ENCODE results near the gene IRGQ.
"Not testable (repeated sequence)": the region's sequence is repeated elsewhere in the genome, so short reads cannot be mapped to it uniquely, and the experiment has no call there.

IRGQ gene

DNA sequence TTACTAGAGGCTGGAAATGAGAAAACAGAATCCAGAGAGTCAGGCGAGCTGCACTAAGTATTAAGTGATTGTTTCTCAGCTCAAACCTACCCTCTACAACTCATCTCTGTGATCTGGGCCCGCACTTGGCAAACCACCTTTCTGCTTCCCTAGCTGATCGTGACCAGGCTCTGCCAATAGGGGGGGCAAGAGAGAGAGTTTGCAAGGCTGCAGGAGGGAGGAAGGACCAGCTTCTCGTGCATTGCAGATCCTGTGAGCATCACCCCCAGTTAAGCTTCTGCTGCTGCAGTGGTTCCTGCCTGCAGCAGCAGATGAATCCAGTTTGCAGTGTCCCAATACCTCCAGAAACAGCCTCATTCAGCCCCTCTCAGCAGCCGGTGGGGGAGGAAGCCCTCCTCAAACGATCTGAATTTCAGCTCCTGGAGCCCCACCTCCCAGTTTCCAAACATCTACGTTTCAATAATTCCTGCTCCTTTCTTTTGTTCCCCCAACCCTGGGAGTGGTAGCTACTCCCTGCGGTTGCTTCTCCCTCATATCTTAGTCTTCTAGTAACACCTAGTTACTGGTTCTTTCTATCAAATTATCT is 40.7 kb downstream of the IRGQ start:
- Mint-ChIP-seq H3K9me3 (no peaks in the 10 kb centered on the region), H3K36me3 (ENCODE audit: low read depth) (peaks cover 75% of the 10 kb centered on the region), H3K4me1 (ENCODE audit: low read depth) (peaks cover 21% of the 10 kb centered on the region), H3K4me3 (no peak overlapping the region), H3K27ac (peak overlapping the region; percentile 13), H3K27me3 (no peaks in the 10 kb centered on the region)
- DNase-seq = peak; percentile 85

DNA sequence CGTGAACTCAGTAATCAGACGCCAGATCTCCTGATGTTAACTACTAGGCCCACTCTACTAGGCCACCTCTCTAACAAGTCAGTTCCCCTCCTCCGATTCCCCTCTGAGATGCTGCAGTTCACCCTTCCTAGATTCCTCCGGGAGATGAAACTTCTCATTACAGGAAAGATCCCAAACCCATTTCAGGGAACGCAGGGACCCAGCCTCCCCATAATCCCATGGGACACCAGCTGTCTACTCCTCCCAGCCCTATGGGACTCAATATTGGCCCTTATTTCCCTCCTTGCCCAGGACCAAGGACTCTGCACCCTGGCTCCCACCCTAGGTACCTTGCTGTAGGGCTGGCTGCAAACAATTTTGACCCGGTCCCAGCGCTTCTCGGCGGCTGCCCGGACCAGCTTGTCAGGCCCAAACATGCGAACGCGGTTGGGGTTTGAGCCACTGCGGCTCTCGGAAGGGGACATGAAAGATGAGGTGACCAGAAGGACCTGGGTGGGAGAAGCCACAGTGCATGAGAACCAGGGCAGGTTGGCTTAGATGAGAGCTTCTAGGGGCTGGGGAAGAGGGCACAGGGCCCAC is 41.5 kb downstream of the IRGQ start:
- Mint-ChIP-seq H3K27ac (peak overlapping the region; percentile 73), H3K9me3 (no peaks in the 10 kb centered on the region), H3K36me3 (ENCODE audit: low read depth) (peaks cover 77% of the 10 kb centered on the region), H3K4me3 (no peak overlapping the region), H3K4me1 (ENCODE audit: low read depth) (peaks cover 20% of the 10 kb centered on the region), H3K27me3 (no peaks in the 10 kb centered on the region)
- no peak for DNase-seq

DNA sequence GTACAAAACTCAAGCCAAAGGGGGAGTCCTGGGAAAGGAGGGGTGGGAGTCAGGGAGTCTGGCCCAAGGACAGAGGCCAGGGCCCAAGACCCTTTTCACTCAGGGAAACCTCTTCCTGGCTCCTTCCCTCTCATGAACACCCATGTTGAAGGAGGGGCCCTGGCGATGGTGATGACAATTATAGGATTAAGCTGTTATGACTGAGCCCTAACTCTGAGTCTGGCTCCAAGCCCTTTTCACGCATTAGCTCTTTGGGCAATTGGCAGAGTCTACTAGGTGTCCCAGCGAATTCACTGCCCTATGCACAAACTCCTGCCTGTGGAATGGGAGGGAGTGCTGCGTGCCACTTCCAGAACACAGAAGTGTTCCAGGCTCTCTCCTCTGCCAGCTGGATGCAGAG is 42.3 kb downstream of the IRGQ start:
- peaks cover 20% of the 10 kb centered on the region for H3K4me1 Mint-ChIP-seq (ENCODE audit: low read depth)
- DNase-seq = no peak
- peak overlapping the region; percentile 73 for H3K27ac Mint-ChIP-seq
- H3K36me3 Mint-ChIP-seq (ENCODE audit: low read depth) = peaks cover 81% of the 10 kb centered on the region
- no peaks in the 10 kb centered on the region for H3K9me3 Mint-ChIP-seq
- H3K27me3 Mint-ChIP-seq = no peaks in the 10 kb centered on the region
- H3K4me3 Mint-ChIP-seq = no peak overlapping the region

DNA sequence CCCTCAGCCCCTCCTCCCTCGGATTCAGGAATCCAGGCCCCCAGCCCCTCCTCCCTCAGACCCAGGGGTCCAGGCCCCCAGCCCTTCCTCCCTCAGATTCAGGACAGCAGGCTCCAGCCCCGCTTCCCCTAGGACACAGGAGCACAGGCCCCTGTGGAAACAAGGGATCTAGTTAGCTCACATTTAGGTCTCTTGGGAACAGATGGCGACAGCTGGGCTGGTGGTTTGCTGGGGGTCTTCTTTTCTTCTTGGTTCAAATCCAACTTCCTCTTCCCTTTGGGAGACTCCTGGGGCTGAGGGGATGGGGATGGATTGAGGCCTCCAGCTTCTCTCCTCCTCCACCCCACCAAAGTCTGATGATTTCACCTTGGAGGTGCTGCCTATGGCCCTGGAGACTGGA is 43.3 kb downstream of the IRGQ start:
- Mint-ChIP-seq H3K27ac (peak overlapping the region; percentile 63), H3K27me3 (no peaks in the 10 kb centered on the region), H3K9me3 (no peaks in the 10 kb centered on the region), H3K4me1 (ENCODE audit: low read depth) (peaks cover 15% of the 10 kb centered on the region), H3K4me3 (no peak overlapping the region), H3K36me3 (ENCODE audit: low read depth) (peaks cover 77% of the 10 kb centered on the region)
- no peak for DNase-seq

DNA sequence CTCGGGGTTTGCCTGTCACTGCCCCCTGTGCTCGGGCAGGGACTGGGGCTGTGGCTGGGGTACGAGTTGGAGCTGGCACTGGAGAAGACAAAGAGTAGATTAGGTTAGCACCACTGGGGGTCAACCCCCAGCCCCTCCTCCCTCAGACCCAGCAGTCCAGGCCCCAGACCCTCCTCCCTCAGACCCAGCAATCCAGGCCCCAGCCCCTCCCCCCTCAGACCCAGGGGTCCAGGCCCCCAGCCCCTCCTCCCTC is 43.8 kb downstream of the IRGQ start:
- Mint-ChIP-seq H3K4me1 (ENCODE audit: low read depth) (peaks cover 13% of the 10 kb centered on the region), H3K27ac (no peak overlapping the region), H3K27me3 (no peaks in the 10 kb centered on the region), H3K9me3 (no peaks in the 10 kb centered on the region), H3K4me3 (no peak overlapping the region), H3K36me3 (ENCODE audit: low read depth) (peaks cover 74% of the 10 kb centered on the region)
- DNase-seq = no peak

DNA sequence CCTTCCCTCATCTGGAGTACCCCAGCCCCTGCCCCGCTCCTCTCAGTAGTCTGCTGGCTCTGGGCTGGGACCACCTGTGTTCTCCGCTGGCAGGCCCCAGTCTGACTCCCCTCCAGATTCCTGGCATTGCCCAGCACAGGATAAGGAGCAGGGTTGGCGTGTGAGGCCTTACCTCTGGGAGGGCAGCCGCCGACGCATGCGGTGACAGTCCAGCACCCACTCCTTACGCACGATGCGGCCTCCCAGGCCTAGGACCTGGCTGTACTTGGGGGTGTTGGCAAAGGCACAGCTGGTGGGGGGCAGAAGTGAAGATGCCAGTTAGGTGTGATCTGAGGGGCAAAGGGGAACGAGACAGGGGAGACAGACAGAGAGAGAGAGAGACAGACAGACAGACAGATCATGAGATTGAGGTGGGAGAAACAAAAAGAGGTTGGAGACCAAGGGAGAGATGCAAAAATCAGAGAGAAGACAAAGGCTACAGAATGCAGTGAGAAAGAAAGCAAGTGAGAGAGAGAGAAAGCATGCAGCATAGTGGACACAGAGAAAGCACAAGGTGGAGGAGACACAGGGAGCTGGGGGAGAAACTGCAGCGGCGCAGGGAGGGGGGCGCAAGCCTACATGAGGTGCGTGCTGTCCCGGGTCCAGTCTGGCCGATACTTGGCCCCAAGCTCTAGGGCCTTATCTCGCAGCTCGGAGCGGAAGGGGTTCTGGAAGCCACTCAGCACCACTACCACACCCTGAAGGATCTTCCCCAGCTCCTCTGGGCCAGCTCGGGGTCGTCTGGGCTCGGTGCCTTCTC is 44.3 kb downstream of the IRGQ start:
- Mint-ChIP-seq H3K27ac (peak overlapping the region; percentile 20), H3K4me3 (no peak overlapping the region), H3K9me3 (no peaks in the 10 kb centered on the region), H3K36me3 (ENCODE audit: low read depth) (peaks cover 78% of the 10 kb centered on the region), H3K27me3 (no peaks in the 10 kb centered on the region), H3K4me1 (ENCODE audit: low read depth) (peaks cover 13% of the 10 kb centered on the region)
- DNase-seq = no peak

DNA sequence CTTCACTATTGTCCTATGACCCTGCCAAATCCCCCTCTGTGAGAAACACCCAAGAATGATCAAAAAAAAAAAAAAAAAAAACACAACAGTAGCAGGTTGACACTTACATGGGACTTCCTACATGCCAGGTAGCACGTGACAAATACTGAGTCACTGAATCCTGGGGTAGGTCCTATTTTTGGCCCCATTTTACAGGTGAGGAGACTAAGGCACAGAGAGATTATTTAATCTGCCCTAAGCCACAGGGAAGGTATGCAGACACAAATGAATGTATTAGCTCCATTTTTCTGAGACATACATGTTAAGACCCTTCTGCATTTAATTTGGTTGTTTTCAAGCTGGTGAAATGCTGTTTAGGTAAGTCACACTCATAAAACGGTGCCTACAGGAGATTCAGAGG is 47.2 kb downstream of the IRGQ start:
- DNase-seq = no peak
- Mint-ChIP-seq H3K36me3 (ENCODE audit: low read depth) (peaks cover 78% of the 10 kb centered on the region), H3K27ac (peak overlapping the region; percentile 59), H3K9me3 (no peaks in the 10 kb centered on the region), H3K4me1 (ENCODE audit: low read depth) (no peaks in the 10 kb centered on the region), H3K4me3 (no peak overlapping the region), H3K27me3 (no peaks in the 10 kb centered on the region)

DNA sequence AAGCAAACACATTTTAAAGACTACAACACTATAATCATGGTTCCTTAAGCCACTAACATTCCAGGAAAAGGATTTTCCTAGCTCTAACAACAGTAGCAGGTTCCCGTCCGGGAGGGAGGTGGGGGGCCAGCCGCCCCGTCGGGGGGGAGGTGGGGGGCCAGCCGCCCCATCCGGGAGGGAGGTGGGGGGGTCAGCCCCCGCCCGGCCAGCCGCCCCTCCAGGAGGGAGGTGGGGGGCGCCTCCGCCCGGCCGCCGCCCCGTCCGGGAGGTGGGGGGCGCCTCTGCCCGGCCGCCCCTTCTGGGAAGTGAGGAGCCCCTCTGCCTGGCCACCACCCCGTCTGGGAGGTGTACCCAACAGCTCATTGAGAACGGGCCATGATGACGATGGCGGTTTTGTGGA is 48.0 kb downstream of the IRGQ start:
- peaks cover 78% of the 10 kb centered on the region for H3K36me3 Mint-ChIP-seq (ENCODE audit: low read depth)
- H3K27me3 Mint-ChIP-seq; H3K4me3 Mint-ChIP-seq; H3K4me1 Mint-ChIP-seq (ENCODE audit: low read depth); H3K27ac Mint-ChIP-seq; DNase-seq; H3K9me3 Mint-ChIP-seq: not testable (repeated sequence)

DNA sequence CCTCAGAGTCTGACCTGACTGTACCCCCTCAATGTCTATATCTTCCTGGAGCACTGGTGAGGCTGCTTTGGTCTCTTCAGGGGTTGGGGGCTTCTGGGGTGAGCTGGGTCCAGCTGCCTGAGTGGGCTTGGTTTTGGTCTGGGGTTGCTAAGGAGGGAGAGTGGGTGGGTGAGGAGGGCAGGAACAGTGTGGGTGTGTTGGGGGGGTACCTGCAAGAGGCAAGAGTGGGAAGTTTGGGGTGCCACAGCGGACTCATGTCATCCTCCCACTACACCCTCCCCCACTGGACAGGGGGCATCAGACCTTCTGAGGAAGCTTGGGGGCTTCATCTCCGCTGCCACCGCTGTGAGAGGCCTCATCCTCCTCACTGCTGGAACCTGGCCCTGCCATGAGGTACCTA is 49.4 kb downstream of the IRGQ start:
- Mint-ChIP-seq H3K4me3 (no peak overlapping the region), H3K27ac (peak overlapping the region; percentile 14), H3K4me1 (ENCODE audit: low read depth) (no peaks in the 10 kb centered on the region), H3K9me3 (no peaks in the 10 kb centered on the region), H3K36me3 (ENCODE audit: low read depth) (peaks cover 81% of the 10 kb centered on the region), H3K27me3 (no peaks in the 10 kb centered on the region)
- DNase-seq = no peak

DNA sequence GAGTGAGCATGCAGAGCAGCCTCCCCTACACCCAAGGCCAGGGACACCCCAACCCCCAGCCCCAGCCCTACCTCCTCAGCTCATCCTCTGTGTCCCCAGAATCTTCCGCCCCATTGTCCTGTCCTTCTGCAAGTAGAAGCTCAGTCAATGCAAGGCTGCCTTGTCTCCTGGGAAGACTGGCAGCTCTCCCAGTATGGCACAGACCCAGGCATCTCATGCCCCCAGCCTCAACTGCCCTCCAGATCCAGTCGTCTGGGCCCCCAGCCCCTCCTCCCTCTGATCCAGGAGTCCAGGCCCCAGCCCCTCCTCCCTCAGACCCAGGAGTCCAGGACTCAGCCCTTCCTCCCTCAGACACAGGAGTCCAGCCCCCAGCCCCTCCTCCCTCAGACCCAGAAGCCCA is 50.0 kb downstream of the IRGQ start:
- Mint-ChIP-seq H3K27me3 (no peaks in the 10 kb centered on the region), H3K27ac (peak overlapping the region; percentile 57), H3K9me3 (no peaks in the 10 kb centered on the region), H3K4me1 (ENCODE audit: low read depth) (no peaks in the 10 kb centered on the region), H3K36me3 (ENCODE audit: low read depth) (peaks cover 81% of the 10 kb centered on the region), H3K4me3 (no peak overlapping the region)
- DNase-seq = no peak

DNA sequence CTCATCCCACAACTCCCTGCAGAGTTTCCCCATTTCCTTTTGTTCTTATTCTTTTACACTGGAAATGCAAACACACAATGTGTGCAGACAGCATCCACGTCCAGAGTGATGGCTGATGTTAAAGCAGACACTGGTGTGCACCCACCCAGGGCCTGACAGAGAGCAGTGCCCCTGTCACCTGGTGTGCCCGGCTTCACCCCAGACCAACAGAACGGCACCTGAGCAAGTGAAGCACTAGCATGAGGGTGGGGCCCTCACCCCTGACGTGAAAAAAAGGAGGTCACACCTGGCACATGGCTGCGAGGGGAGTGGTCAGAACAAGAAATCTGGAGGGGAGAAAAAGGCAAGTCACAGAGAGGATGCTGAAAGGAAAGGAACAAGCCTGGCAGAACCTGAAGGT is 50.7 kb downstream of the IRGQ start:
- H3K4me1 Mint-ChIP-seq (ENCODE audit: low read depth) = no peaks in the 10 kb centered on the region
- H3K27ac Mint-ChIP-seq = peak overlapping the region; percentile 48
- H3K4me3 Mint-ChIP-seq = no peak overlapping the region
- peaks cover 81% of the 10 kb centered on the region for H3K36me3 Mint-ChIP-seq (ENCODE audit: low read depth)
- no peaks in the 10 kb centered on the region for H3K9me3 Mint-ChIP-seq
- DNase-seq = no peak
- no peaks in the 10 kb centered on the region for H3K27me3 Mint-ChIP-seq

DNA sequence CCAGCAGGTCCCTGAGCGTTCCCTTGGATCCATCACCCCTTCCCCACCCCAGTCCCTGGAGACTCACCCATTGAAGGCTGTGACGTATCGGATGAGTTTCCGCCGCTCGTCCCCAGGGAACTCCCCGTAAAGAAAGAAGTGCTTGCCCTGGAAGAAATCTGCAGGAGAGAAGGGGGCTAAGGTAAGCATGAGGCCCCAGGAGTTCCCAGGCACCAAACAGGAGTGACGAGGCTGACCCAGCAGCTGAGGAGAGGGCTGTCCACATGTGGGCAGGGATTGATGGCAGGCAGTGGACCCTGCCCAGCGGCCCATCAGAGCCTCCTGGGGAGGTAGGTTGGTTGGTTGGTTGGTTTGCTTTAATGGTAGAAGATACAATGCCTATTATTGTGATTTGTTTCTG is 51.9 kb downstream of the IRGQ start:
- no peak for DNase-seq
- Mint-ChIP-seq H3K27me3 (no peaks in the 10 kb centered on the region), H3K4me1 (ENCODE audit: low read depth) (no peaks in the 10 kb centered on the region), H3K9me3 (peaks cover 3% of the 10 kb centered on the region), H3K36me3 (ENCODE audit: low read depth) (peaks cover 82% of the 10 kb centered on the region), H3K4me3 (no peak overlapping the region), H3K27ac (peak overlapping the region; percentile 63)

DNA sequence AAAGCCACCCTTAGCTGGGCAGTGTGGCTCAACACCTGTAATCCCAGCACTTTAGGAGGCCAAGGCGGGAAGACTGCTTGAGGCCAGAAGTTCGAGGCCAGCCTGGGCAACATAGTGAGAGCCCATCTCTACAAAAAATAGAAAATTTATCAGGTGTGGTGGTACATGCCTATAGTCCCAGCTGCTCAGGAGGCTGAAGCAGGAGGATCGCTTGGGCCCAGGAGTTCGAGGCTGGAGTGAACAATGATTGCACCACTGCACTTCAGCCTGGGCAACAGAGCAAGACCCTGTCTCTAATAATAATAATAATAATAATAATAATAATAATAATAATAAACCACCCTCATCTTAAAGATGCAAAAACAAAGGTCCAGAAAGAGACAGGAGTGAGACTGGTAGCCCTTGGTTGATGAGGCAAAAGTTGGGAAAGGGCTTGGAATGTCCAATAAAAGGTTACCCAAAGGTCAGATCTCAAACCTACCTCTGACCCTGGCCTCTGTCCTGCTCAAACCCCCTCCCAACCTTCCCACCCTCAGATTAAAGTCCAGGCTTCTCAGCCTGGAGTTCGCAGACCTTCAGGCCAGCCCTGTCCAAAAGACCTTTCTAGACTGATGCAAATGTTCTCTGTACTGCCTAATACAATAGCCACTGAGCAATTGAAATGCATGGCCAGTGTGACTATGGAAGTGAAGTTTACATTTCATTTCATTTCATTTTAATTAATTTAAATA is 53.8 kb downstream of the IRGQ start:
- DNase-seq = no peak
- H3K27ac Mint-ChIP-seq = no peak overlapping the region
- peaks cover 92% of the 10 kb centered on the region for H3K36me3 Mint-ChIP-seq (ENCODE audit: low read depth)
- H3K4me3 Mint-ChIP-seq = no peak overlapping the region
- no peaks in the 10 kb centered on the region for H3K4me1 Mint-ChIP-seq (ENCODE audit: low read depth)
- H3K27me3 Mint-ChIP-seq = no peaks in the 10 kb centered on the region
- peaks cover 9% of the 10 kb centered on the region for H3K9me3 Mint-ChIP-seq

DNA sequence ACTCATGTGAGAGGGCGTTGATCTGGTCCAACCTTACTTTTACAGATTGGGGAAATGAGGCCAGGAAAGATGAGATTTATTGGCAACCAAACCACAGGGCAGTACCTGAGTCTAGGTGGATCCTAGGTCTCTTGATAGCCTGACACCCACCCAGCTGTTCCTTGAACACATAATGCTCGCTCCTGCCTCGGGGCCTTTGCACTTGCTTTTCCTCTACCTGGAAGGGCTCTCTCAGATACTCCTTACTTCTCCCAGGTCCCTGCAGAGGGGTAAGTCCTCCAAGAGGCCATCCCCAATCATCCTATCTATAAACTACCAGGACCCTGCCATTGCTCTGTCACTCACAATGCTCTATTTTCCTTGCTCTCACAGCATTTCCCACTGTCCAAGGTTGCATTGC is 55.6 kb downstream of the IRGQ start:
- peaks cover 9% of the 10 kb centered on the region for H3K9me3 Mint-ChIP-seq
- peaks cover 4% of the 10 kb centered on the region for H3K4me1 Mint-ChIP-seq (ENCODE audit: low read depth)
- H3K27ac Mint-ChIP-seq = no peak overlapping the region
- no peak overlapping the region for H3K4me3 Mint-ChIP-seq
- no peak for DNase-seq
- H3K27me3 Mint-ChIP-seq = no peaks in the 10 kb centered on the region
- H3K36me3 Mint-ChIP-seq (ENCODE audit: low read depth) = peaks cover 86% of the 10 kb centered on the region

DNA sequence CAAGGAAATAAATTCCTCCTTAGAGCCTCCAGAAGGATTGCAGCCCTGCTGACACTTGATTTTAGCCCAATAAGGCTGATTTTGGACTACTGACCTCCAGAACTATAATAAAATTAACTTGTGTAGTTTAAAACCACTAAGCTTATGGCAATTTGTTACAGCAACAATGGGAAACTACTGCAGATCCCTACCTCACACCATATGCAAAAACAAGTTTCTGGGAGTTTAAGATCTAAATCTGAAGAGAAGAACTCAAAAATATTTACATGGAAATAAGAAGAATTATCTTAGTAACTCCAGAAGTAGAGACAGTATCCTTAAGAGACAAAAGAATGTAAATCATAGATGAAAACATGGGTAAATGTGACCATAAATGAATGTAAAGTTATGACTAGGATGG is 57.0 kb downstream of the IRGQ start:
- H3K9me3 Mint-ChIP-seq = peaks cover 9% of the 10 kb centered on the region
- H3K4me1 Mint-ChIP-seq (ENCODE audit: low read depth) = peaks cover 9% of the 10 kb centered on the region

More for the DNA sequence above, 57.0 kb downstream of the IRGQ start:
- no peak overlapping the region for H3K27ac Mint-ChIP-seq
- no peak for DNase-seq
- H3K36me3 Mint-ChIP-seq (ENCODE audit: low read depth) = peaks cover 71% of the 10 kb centered on the region
- H3K27me3 Mint-ChIP-seq = no peaks in the 10 kb centered on the region
- H3K4me3 Mint-ChIP-seq = no peak overlapping the region

All from activated T-cell treated with anti-CD3 and anti-CD28 coated beads, Interleukin-2, amount 50 U/mL, for 24 hours (primary cell).